Measurements from ENCODE around the gene SLC41A2.

The SLC41A2 gene

GRCh38 chr12:104928036-104928745, 29.9 kb downstream of the SLC41A2 start:
- no peak for DNase-seq

DNA sequence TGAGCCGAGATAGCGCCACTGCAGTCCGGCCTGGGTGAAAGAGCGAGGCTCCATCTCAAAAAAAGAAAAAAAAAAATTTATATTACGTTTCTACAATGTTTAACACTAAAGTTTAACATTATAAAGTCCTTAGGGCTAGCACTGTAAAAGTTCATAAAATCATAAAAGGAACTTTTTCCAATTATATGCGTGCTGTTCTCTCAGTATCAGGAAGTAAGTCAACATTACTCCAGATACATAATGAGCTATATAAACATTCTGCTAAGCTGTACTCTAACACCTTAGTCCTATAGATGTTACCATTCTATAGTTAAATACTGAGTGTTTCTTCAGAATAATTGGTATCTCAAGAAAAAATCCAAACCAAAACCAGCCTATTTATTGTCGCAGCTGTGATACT, 32.6 kb downstream of the SLC41A2 start:
- no peak for DNase-seq

DNA sequence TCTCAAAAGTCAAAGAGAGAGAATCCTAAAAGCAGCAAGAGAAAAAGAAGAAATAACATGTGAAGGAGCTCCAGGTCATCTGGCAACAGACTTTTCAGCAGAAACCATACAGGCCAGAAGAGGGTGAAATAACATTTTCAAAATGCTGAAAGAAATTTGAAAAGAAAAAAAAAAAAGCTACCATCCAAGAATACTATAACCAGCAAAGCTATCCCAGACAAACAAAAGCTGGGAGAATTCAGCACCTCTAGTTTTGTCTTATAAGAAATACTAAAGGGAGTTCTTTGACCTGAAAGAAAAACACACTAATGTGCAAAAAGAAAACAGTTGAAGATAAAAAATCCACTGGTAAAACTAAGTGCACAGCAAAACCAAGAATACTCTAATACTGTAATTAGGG, 36.8 kb downstream of the SLC41A2 start:
- DNase-seq: no peak

DNA sequence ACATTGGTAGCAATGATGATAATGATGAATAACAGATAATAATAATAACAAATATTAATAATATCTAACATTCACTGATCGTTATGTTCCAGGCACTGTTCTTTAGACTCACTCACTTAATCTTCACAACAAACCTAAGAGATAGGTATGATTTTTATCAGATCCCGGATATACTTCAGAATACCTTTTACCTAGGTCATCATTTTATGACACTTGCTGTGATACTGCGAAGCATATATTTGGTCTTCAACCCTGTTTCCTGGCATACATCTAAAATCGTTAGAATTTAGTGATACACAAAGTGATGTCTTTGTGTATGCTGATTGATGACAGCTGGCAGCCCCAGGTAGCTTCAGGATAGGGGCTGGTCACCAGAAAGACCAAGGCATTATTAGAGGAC, 46.1 kb downstream of the SLC41A2 start:
- no peak for DNase-seq

DNA sequence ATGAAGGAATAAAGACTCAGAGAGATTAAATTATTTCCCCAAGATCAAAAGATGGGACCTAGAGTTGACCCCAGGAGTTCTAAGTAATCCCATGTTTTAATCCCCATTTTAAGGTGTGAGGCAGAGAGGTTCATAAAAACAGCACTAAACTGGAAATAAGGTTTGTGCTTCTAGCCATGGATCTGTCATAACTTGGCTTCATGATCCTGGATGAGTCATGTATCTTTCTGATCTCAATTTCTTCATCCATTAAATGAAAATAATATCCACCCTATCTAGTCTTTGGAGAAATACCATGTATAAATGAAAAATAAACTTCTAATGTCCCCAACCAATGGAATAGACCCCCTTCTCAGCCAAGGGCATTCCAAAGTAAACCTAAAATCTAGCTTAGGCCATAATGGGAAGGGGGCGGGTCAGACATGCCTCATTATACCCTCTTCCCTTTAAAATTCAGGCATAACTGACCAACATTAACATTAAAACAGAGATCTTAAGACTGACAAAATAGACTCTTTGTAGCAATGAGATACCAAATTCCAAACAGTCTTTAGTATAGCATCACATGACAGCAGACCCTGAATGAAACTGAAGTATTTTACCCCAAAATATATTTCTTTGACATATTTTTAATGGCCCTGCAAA, 47.8 kb downstream of the SLC41A2 start:
- DNase-seq: no peak

GRCh38 chr12:104909761-104910160, 48.3 kb downstream of the SLC41A2 start:
- DNase-seq: no peak
